Fibroblast of pulmonary artery (primary cell): ENCODE measurements around the gene CRIM1.

Experiments used
- DNase-seq: peaks from one replicate; pipeline ENCODE4 v3.0.0-alpha.2; 2010; ENCODE audit warnings: low read depth
- H3K4me3 ChIP-seq: replicated peaks from 2 replicates; pipeline ENCODE4 v1.5.1; 2011; ENCODE audit warnings: low read depth, mild to moderate bottlenecking, control low read depth, low read length, moderate library complexity
- TF ChIP-seq, protein P1 (sequence below): IDR thresholded peaks from 2 replicates; pipeline ENCODE4 v1.5.1; 2011; ENCODE audit warnings: mild to moderate bottlenecking, control low read depth, low read length, inconsistent platforms; ENCODE audit errors: missing control alignments

CRIM1 gene

DNA sequence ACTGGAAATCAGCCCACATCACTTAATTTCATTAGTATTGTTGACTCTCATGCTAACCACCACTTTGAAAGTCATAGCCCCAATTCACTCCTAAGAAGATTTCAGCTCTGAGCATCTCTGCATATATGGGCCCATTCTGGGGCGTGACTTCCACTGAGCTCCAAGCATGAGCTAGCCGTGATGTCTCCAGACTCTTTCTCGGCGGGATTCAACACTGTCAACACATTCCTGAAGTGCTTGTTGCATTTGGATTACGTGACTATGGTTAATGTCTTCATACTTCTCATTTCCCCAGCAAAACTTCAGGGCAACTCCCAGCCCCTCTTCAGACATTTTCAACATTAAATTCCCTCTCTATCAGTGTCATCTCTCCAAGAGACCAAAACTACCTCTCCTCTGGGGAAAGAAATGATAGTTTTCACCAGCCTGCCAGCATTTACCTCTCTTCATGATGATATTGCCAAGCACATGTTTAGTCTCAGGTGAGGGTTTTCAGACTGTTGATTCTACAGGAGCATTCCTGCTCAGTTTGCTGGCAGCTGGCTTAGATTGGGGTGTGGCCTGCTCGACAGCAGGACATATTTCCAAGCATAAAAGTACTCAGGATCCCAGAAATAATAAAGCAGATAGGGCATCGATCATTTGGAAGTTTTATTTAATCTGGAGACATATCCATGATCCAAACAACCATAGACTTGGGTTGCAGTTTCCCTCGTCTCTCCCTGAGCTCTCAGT lies 160.7 kb downstream of the CRIM1 start:
- no peak overlapping the region for H3K4me3 ChIP-seq
- peak; percentile 62 for DNase-seq
- TF ChIP-seq, protein P1, sequence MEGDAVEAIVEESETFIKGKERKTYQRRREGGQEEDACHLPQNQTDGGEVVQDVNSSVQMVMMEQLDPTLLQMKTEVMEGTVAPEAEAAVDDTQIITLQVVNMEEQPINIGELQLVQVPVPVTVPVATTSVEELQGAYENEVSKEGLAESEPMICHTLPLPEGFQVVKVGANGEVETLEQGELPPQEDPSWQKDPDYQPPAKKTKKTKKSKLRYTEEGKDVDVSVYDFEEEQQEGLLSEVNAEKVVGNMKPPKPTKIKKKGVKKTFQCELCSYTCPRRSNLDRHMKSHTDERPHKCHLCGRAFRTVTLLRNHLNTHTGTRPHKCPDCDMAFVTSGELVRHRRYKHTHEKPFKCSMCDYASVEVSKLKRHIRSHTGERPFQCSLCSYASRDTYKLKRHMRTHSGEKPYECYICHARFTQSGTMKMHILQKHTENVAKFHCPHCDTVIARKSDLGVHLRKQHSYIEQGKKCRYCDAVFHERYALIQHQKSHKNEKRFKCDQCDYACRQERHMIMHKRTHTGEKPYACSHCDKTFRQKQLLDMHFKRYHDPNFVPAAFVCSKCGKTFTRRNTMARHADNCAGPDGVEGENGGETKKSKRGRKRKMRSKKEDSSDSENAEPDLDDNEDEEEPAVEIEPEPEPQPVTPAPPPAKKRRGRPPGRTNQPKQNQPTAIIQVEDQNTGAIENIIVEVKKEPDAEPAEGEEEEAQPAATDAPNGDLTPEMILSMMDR, result no peak

DNA sequence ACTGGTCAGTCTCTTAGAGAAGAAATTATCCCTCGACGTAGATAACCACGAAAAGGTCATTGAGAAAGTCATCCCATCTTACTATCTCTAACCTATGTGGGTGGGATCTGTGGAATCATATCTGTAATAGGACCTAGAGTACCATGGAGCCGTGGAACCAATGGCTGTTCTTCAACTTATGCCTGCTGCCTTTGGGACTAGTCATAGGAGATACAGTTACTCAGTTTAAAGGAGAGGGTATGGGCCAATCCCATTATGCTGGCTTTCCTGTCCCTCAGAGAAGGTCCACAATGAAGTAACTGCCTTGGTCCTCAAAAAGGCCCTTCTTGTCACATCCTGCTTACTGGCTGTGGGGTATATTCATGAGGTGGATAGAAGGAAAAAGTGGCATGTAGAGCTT lies 164.9 kb downstream of the CRIM1 start:
- no peak overlapping the region for H3K4me3 ChIP-seq
- no peak for DNase-seq
- TF ChIP-seq, protein P1, result no peak

DNA sequence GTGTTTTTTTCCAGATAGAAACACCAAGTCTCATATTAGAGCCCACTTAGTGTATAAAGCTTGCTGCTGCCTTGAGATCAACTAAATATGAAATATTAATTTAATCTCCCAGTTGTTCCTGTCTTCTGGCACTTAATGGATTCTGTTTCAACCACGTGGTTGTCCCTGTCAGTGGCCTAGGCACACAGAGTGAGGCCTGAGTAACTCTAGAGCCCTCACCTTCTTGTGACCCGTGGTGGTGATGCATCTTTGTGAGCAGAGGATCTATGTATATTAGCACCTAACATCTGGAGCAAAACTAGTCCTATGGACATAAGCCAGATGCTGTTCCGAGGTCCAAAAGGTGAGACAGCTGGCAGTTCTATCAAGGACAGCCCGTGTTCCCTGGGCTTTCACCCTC lies 167.6 kb downstream of the CRIM1 start:
- DNase-seq, result no peak
- no peak overlapping the region for H3K4me3 ChIP-seq
- TF ChIP-seq, protein P1, result no peak

DNA sequence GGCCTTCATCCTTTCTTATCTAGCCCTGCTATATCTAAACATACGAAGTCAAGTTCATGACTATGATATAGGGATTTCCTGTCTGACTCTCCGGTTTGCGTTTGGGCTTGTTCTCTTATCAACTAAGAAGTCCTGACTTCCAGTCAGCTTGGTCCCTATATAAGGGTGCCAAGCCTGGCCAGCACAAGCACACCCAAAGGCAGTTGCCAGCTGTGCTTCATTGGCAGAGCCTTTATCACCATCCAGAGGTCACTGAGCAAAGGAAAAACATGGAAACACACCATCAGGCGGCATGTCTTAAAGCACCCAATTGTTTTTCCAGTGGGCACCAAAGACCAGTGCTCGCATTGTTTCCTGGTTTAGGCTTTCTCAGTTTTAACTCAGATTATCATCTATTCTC lies 169.7 kb downstream of the CRIM1 start:
- DNase-seq, result no peak
- TF ChIP-seq, protein P1, result no peak
- H3K4me3 ChIP-seq, result no peak overlapping the region

DNA sequence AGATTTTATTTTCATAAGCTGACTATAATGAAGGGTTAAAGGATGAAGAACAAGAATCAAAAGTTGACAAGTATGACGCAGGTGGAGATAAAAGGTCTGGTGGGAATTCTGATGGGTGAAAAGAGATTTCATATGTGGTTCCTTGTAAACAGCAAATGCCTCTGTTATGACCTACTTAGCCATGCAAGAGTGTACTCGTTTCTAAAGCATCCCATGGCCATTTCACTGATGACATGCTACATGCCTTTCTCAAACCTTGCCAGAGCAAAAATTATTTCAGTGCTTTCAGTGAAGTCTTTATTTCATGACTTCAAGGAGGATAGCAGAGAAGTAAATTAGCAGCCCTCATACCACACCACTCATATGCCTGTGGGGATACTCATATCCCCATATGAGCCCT lies 170.6 kb downstream of the CRIM1 start:
- H3K4me3 ChIP-seq, result no peak overlapping the region
- DNase-seq, result peak; percentile 25
- TF ChIP-seq, protein P1, result no peak

DNA sequence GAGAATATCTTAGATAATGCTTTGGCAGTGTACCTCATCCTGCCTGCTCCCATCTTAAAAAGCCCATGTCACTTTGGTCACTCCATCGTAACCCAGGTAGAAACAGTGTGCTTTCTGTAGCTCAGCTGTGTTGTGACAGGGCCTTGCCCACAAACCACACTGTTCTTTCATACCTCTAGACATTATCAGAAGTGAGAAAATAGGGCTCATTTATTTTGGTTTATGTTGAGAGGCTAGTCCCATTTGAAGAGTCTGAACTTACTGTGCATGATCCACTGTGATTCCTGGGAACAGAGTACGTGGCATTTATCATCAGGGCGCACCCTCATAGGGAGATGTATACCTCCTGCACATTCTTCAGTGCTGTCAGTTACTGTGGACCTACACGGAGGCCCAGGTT lies 172.7 kb downstream of the CRIM1 start:
- TF ChIP-seq, protein P1, result no peak
- DNase-seq, result no peak
- H3K4me3 ChIP-seq, result no peak overlapping the region

DNA sequence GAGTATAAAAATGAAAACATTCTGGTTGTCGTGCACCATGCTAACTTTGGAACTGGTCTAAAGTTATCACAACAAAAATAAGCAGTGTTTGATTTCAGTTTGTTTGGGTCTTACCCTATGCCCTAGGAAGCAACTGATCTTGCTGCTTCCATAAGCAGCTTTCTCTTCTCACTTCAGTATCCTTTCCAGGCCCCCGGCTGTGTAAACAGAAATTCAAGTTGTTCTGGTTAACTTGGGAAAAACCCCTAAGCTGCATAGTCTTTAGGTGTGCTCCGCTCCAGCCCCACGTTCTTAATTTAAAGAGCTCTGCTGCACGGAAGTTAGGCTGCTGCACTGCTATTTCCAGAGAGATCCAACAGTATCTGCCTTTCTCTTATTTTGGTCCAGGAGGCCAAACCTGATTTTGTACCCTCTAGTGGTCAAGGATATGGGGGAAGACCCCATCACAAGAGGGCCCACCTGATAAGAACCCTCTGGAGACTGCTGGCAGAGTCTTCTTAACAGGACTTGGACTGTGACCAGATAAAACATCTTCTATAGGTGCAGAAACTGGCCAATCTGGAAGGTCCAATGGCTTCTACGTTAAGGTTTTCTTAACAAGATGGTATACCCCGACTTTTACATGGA lies 173.3 kb downstream of the CRIM1 start:
- no peak for DNase-seq
- no peak overlapping the region for H3K4me3 ChIP-seq
- TF ChIP-seq, protein P1, result no peak
